Astrocyte of the cerebellum (primary cell): ENCODE results near the gene TFDP2.

Experiments used
- DNase-seq: peaks from one replicate; pipeline ENCODE4 v3.0.0-alpha.2; 2011; ENCODE audit warnings: low read depth
- H3K4me3 ChIP-seq: 2 replicates; pipeline ENCODE4 v1.5.1; 2011; ENCODE audit warnings: mild to moderate bottlenecking, low read depth, low read length, moderate library complexity
- in situ Hi-C: cut with HindIII; loops from 2 replicates; pipeline ENCODE4 v1.10.0; 2017; ENCODE audit warnings: low sequenced_read_pairs
- TF ChIP-seq, protein P1 (sequence below): IDR thresholded peaks from 2 replicates; pipeline ENCODE4 v1.5.1; 2012; ENCODE audit warnings: low read length, low read depth, moderate library complexity, mild to moderate bottlenecking; ENCODE audit errors: missing control alignments

Gene TFDP2

DNA sequence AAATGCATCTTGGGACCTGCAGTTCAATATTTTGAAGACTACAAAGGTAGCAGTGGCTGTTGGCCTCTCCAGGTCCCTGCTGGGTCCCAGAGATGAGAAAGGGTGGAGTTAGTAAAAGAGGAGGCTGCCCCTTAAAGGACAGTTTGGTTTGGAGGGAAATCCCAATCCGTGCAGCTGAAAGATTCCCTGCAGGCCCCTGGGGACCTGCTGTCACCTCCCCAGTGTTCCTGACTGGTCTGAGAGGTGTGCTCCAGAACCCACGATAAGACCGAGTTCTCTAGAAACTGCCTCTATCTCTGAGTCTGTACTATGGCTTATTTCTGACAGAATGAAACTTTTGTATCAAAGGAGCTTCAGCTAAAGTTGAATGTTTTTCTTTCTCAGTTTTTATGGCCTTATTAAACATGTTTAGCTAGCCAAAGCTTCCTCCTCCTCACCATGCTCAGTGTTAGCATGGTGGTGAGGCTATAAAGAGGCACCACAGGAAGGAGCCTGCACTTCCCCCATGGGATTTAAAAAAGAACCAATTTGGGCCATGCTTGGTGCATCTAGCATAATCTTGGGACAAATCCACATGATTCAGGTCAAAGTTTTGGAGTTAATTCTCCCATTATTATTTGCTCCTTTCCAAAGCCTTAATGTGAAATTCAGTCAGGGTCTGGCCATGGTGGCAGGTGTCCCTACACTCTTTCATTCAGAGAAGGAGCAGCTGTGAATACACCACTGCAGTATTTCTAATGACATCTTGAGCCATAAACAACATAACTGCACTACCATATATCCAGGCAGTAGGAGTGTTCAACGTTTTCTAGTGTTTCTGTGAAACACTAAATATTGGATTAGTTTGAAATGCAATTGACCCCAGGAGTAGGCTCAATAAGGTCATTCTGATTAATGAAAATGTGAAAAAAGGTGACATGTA lies 198.5 kb downstream of the TFDP2 start:
- DNase-seq: no peak
- no peak overlapping the region for H3K4me3 ChIP-seq
- in situ Hi-C loops: no loop called here
- TF ChIP-seq, protein P1, sequence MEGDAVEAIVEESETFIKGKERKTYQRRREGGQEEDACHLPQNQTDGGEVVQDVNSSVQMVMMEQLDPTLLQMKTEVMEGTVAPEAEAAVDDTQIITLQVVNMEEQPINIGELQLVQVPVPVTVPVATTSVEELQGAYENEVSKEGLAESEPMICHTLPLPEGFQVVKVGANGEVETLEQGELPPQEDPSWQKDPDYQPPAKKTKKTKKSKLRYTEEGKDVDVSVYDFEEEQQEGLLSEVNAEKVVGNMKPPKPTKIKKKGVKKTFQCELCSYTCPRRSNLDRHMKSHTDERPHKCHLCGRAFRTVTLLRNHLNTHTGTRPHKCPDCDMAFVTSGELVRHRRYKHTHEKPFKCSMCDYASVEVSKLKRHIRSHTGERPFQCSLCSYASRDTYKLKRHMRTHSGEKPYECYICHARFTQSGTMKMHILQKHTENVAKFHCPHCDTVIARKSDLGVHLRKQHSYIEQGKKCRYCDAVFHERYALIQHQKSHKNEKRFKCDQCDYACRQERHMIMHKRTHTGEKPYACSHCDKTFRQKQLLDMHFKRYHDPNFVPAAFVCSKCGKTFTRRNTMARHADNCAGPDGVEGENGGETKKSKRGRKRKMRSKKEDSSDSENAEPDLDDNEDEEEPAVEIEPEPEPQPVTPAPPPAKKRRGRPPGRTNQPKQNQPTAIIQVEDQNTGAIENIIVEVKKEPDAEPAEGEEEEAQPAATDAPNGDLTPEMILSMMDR: no peak

DNA sequence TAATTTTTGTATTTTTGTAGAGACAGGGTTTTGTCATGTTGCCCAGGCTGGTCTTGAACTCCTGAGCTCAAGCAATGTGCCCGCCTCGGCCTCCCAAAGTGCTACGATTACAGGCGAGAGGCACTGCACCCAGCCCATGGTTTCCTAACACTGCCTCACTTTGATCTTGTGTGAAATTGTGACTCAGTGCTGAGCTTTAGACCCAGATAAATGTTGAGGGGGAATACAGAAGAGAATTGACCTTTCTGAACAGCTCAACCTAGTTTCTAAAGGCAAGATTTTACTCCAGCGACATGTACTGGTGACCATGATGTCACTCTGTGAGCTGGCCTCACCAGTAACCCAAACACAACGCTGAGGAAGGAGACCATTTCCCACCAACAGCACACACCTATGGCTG lies 199.4 kb downstream of the TFDP2 start:
- DNase-seq: no peak

DNA sequence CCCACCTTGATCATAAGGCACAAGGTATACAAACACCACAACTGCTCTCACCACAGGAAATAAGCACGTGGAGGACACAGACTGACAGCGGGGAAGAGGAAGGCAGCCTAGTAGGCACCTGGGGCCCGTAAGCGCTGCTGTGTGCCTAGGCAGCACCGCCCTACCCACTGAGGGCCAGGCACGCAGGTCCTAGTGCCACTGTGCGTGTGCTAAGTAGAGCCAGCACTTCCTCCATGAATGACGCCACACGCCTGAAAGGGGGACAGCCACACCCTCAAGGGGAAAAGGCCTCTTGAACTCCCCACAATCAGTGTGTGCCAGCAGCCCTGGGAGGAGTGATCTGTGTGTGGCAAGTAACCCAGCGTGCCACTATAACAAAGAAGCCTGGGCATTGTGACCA lies 199.9 kb downstream of the TFDP2 start:
- in situ Hi-C loops: no loop called here
- no peak overlapping the region for H3K4me3 ChIP-seq
- TF ChIP-seq, protein P1: no peak
- DNase-seq: no peak

More for the DNA sequence above, 199.4 kb downstream of the TFDP2 start:
- in situ Hi-C loops: no loop called here
- H3K4me3 ChIP-seq: no peak overlapping the region
- TF ChIP-seq, protein P1: no peak

DNA sequence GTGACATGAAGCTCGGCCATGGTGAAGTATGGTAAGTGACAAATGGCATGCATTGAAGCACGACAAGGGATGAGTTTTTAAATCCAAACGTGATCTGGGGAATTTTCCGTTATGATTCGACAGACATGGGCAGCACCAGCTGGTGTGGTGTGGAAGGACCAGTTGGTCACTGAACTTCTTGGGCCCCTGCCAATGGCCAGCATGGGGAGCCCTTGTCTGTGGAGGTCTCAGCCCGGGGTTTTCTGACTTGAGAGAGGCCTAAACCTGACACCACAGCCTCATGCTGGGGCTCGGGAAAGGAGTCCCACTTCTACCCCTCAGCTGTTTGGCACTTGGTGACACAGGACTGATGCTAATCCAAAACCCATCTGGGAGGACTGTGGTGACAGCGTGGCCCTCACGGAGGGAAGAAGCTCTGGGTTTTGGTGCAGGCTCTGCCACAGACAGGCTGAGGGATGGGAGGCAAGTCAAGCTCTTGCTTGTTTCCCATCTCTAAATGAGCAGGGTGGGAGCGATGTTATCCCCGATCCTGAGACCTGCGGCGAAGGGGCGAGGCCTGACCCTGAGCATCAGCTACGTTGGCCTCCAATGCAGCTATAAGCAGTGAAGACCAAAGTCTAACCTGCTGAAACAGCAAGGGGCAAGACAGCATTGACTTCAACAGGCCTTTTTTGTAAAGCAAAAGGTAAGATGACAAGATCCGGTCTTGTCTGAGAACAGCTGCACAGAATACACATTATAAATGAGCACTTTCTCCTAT lies 203.4 kb downstream of the TFDP2 start:
- TF ChIP-seq, protein P1: no peak
- in situ Hi-C loops: no loop called here

DNA sequence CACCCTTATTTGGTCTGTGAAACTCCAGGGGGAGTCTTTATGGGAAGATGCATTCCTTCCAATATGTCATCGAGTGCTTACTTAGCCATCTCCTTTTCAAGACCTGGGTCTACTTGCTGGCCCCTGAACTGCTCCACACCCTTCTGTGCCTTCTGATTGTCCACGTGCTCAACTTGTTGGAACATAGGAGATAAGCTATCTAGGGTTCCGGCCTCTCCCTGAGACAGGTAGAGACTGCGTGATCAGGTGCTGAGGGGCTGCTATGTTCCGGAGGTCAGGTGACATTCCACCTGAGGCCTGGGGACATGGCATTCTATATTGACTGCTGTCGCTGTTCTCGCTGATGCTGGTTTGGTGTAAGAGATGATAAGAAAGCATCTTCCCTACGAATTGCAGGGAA lies 207.3 kb downstream of the TFDP2 start:
- H3K4me3 ChIP-seq: no peak overlapping the region
- TF ChIP-seq, protein P1: no peak
- in situ Hi-C loops: no loop called here
- DNase-seq: no peak

More for the DNA sequence above, 203.4 kb downstream of the TFDP2 start:
- no peak for DNase-seq
- no peak overlapping the region for H3K4me3 ChIP-seq

DNA sequence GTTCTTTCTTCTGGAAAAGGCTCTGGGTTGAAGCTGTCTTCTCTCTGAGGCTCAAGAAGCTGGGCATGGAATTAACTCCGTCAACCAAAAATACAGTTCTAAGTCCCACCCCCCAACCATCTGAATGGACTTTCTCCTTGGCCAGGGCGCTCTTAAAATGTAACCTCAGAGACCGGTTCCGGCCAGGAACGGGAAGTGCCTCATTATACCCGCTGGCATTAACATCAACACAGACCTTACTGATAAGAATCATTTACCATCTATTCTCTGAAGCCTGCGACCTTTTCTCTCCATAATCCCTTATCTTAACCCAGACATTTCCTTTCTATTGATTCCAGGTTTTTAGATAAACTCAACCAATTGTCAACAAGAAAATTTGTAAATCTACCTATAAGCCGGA lies 208.3 kb downstream of the TFDP2 start:
- no peak for DNase-seq
- TF ChIP-seq, protein P1: no peak
- in situ Hi-C loops: no loop called here
- H3K4me3 ChIP-seq: no peak overlapping the region
